NCI-H748 (cell line): ENCODE measurements around the gene FNDC1.
"Not testable (repeated sequence)": the region's sequence is repeated elsewhere in the genome, so short reads cannot be mapped to it uniquely, and the experiment has no call there.

Experiments used
- DNase-seq: peaks from one replicate; lab custom pipeline; 2025; ENCODE audit not compliant: unreplicated experiment; lab: John Stamatoyannopoulos, UW

FNDC1 gene

DNA sequence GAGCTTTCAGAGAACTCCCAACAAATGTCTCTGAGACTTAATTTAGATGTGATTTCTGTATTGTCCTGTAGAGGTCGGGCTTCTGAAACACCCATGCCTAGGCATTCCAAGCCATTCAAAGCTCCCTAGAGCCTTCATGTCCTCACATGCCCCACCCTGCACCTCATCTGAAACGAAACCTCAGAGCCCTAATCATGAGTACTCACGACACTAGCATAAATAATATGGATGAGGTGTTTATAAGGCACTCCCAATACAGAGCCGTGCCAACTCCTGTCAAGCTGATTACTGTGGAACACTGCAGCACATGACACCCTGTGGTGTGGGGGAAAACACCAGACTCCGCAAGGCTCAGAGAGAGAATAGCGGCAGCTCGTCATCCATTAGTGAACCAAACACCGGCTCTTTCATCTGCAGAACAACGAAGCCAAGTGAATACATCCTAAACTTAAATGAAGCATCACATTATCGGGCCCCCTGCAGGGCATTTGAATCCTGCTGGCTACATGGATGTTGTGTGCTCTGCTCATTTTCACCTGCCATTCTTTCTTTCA, 83.8 kb downstream of the FNDC1 start:
- peak; percentile 92 for DNase-seq

DNA sequence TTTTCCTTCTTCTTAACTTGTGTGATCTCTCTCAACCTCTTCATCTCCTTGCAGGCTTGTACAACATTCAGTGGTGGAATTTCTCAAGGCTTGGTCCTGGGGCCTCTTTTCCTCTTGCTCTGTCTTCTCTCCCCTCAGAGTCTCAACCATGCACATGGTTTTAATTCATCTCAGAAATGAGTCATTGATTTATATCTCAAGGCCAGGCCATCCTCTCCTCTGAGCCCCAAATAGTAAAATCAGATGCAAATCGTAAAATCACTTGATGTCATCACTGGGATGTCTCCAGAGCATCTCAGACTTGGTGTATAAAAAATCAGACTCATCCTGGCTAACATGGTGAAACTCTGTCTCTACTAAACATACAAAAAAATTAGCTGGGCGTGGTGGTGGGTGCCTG, 85.0 kb downstream of the FNDC1 start:
- no peak for DNase-seq

DNA sequence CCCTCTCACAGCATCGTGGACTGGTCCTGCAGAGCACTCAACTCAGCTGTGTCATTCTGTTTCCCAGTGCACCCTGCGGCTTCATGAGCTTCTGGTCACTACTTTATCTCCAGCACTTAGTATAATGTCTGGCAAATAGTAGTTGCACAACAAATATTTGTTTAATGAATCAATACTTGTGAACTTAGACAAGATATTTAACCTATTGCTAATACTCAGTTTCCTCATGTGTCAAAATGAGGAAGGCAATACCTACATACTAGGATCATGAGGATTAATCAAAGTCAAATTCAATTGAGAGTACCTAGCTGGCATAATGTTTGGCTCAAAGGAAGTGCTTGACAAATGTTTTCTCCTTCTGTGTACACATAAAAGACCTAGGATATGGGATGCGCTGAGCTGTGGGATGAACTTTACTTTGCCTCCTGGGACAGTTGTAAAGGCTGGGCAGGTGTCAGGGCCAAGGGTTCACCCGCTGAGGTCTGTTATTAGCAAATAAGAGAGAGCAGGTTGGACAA, 86.3 kb downstream of the FNDC1 start:
- DNase-seq, result no peak

DNA sequence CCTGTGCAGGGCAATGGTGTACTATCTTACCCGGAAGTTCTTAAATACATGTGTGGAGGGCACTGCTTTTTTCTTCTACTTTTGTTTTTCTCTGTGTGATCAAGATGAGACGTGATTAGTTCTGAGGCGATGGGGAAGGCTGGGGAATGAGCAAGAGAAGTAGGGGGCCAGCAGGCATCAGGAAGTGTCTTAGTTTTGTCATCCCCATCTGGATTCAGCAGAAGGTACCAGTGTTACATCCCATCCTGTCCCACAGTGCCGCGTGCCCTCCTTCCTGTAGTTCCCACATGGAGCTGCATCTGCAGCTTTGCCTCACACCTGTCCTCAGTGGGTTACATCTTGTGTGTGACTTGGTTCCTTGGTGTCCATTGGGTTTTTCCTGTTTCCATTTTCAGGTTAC, 86.9 kb downstream of the FNDC1 start:
- no peak for DNase-seq

DNA sequence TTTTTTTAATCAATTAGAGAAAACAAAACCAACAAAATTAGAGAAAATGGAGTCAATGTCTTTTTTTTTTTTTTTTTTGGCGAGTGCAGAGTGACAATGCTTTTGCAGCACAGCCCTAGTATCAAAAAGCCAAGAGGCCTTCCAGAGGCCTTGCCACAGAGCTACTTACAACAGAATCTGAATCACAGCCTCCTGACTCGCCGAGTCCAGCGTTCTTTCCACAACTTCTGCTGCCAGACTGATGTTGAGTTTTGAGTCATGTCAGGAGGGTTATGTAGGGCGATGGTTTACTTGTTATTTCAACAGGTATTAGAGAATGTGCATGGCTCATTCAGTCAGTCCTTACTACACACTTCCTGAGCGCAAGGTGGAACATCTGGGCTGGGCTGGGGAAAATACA, 88.6 kb downstream of the FNDC1 start:
- DNase-seq, result no peak

DNA sequence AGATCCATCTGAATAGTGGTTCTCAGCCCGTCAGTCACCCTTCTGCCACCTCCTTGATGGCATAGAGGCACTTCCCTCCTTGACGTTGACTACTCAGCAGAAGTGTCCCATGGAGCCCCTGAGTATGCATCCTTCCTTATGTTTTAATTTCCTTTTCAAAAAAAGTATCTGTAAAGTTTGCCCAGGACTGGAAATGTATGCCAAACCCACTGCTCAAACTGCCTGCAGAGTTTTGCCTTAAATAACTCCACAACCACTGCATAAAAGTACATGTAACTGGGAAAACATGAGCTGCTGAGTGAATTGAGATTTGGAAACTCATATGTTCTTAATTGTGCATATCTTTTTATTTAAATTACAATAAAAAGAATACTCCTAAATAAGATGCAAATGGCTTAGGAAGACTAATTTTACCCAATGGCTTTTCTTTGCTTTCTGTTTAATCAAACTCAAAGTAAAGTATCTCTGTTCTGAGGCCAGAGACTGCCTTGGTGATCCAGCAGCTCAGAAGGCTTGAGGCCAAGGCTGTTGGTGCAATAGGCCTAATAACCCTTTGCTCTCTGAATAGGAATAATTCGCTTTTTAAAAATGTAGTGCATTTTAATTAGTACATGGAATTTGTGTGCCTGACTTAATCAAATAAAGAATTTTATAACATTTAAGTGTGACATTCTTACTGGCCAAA, 90.4 kb downstream of the FNDC1 start:
- no peak for DNase-seq

DNA sequence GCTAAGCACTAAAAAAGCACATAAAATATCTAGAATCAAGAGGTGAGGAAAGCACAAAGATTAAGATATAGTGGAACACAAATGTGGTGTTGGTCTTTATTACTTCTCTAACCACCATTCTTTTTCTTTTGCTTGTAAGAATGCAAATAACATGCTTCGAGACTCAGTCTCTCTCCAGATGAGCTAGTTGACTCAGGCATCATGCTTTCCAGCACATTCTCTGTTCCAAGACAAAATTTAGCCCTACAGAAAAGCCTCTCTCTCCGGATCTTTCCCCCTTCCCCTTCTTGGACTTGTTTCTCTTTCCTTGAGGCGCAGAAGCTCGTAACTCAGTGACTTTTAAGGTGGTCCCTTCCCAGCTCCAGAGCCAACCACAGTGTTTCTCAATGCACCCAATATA, 91.0 kb downstream of the FNDC1 start:
- DNase-seq, result no peak

DNA sequence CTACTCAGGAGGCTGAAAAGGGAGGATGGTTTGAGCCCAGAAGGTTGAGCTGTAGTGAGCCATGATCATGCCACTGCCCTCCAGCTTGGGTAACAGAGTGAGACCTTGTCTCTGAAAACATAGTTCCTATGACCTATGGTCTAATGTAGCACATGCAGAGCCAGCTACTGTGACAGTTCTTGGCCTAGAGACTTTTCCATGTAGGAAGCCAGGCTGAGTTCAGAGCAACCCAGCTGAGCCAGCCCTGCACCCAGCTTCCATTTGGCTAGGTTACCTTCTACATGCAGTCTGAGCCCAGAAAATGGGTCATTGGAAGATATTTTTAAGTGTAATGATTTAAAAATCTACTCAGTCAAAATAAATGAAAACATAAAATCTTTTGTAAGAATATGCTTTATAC, 92.8 kb downstream of the FNDC1 start:
- no peak for DNase-seq

DNA sequence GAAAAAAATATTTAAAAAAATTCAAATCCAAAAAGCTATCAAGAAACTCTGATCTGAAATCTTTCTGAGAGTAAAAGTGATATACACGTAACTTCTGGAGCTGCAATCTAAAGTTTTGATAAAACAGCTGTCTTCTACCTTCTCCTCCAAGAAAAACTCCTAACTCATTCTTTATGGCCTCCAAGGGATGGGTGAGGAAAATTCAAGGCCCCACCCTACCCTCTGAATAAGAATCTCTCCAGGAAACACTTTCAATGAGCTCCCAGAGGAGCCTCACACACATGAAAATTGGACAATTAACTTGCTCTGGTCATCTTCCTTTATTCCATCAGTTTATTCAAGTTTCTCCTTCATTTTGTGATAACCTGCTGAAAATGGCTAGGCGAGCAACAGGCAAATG, 93.4 kb downstream of the FNDC1 start:
- no peak for DNase-seq

DNA sequence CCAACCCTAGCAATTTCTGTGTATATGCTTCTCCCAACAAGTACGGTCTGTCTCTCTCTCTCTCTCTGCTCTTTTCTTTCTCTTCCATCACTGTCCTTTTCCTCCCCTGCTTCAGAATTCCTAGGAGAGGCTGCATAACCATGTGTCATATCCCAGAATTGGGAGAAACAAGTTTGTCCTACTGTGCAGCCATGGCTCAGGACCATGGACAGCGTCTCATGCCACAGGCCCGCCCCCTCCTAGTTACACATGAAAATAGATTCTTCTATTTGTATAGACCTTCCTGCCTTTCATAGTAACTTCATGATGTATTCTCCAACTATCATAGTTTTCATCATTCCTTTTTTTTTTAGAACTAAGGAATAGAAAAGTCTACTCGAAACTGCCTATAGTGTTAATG, 98.0 kb downstream of the FNDC1 start:
- no peak for DNase-seq

DNA sequence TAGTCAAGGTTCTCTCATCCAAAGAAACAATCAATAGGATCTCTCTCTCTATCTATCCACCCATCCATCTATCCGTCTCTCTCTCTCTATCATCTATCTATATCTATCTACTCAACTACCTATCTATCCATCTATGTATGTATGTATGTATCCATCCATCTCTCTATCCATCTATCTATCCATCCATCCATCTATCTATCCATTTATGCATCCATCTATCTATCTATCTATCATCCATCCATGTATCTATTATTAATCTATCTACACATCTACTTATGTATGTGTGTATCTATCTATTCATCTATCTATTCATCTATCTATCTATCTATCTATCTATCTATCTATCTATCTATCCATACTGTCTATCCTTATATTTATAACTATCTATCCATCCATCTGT, 99.3 kb downstream of the FNDC1 start:
- DNase-seq, result no peak

DNA sequence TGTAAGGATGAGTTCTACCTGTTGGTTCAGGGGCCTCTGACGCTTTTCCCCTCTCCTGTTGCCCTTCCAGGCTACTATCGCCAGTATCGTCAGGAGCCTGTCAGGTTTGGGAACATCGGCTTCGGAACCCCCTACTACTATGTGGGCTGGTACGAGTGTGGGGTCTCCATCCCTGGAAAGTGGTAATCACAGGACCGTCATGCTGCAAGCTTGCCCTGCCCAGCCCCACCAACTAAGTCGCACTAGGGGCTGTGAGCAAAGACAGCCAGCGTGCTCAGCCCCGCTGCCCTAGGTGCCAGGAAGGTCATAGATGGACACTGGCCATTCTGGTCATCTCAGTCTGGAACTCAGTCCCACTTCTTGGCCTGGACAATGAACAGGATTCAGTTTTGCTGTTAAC, 102.1 kb downstream of the FNDC1 start:
- DNase-seq, result no peak

DNA sequence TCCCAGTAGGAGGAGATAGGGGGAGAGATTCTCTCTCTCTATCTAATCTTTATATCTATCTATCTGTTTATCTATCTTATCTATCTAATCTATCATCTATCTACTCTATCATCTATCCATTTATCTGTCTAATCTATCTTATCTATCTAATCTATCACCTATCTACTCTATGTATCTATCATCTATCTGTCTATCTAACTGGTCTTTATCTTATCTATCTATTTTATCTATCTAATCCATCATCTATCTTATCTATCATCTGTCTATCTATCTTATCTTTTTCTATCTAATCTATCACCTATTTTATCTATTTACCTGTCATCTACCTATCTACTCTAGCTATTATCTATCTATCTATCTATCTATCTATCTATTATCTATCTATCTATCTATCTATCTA, 109.4 kb downstream of the FNDC1 start:
- no peak for DNase-seq

DNA sequence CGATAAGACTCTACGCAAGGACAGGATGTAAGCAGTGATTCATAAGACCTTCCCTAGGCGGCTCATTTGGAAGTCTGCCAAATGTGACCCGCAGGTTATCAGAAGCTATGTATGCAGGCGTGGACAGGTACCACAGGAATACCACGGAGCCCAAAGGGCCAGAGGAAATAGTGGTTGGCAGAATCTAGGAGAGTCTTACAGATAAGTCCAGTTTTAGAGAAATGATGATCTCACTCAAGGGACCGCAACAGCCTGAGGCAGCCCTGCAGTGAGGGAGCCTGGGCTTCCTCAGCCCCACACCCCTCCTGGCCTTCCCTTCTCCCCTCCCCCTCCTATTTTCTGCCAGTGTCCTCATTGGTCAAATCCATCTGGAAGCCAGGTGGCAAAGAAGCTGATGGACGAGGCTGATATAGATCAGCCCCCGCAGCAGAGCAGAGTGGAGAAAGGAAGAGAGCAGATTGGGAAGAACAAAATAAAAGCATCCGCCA, 110.6 kb downstream of the FNDC1 start:
- peak; percentile 58 for DNase-seq

DNA sequence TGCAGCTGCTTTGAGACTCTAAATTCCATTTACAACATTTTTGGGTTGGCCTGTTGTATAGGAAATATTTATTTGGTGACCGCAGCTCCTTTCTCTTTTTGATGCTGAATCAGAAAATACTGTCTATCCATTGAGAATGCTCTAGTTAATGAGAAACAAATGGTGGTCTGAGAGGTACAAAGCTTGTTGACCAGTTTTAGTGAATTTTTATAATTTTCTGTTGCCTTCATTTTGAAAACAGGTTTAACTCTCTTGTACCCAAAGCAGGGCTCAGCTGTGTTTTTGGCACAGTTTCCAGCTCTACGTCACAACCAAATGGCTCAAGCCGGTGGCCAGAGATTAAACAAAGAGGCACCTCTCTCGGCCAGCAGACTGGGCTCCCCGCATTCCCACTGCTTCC, 113.2 kb downstream of the FNDC1 start:
- DNase-seq, result no peak

DNA sequence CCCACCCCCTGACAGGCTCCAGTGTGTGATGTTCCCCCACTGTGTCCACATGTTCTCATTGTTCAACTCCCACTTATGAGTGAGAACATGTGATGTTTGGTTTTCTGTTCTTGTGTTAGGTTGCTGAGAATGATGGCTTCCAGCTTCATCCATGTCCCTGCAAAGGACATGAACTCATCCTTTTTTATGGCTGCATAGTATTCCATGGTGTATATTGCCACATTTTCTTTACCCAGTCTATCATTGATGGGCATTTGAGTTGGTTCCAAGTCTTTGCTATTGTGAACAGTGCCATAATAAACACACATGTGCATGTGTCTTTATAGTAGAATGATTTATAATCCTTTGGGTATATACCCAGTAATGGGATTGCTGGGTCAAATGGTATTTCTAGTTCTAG, 115.5 kb downstream of the FNDC1 start:
- not testable (repeated sequence) for DNase-seq

DNA sequence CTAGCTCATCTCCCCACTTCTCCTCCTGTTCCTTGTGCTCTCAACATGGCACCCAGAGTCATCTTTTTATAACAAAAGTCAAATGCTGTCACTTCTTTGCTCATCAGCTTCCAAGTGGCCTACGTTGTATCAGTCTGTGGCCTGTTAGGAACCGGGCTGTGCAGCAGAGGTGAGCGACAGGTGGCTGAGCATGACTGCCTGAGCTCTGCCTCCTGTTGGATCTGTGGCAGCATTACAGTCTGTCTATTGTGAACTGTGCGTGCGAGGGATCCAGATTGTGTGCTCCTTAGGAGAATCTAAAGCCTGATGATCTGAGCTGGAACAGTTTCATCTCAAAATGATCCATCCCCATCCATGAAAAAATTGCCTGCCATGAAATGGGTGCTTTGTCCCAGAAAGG, 129.6 kb downstream of the FNDC1 start:
- DNase-seq, result no peak

DNA sequence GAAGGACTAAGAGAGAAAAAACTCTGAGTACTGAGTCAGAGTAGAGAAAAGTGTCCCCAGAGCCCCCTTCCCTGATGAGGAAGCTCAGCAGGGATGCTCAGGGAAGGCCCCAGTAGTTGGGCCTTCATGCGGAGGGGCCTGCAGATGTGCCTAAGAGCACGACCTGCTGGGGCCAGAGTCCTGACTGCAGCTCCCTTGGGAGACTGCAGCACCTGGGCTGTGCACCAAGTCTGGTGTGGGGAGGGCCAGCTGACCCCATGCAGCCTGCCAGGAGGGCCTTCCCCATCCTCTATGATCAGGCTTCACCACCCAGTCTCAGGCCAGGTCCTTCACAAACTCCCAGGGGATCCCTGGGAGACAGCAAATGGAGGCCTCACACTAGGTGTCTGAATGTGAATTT, 130.4 kb downstream of the FNDC1 start:
- DNase-seq, result no peak

DNA sequence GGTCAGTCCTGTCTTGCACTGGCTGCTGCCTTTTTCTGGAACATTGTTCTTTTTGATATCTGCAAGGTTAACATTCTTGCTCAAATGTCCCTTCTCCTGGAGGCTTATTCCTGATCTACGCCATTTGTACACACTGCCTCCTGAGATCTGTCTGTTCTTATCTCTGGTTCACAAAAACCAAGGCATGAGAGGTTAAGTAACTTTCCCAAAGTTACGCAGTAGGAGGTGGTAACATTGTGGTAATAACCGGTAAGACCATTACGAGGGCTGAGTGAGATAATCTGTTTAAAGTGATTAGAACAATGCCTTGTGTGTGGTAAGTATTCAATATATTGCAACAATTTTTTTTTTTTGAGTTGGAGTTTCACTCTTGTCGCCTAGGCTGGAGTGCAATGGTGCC, 132.1 kb downstream of the FNDC1 start:
- DNase-seq, result no peak

DNA sequence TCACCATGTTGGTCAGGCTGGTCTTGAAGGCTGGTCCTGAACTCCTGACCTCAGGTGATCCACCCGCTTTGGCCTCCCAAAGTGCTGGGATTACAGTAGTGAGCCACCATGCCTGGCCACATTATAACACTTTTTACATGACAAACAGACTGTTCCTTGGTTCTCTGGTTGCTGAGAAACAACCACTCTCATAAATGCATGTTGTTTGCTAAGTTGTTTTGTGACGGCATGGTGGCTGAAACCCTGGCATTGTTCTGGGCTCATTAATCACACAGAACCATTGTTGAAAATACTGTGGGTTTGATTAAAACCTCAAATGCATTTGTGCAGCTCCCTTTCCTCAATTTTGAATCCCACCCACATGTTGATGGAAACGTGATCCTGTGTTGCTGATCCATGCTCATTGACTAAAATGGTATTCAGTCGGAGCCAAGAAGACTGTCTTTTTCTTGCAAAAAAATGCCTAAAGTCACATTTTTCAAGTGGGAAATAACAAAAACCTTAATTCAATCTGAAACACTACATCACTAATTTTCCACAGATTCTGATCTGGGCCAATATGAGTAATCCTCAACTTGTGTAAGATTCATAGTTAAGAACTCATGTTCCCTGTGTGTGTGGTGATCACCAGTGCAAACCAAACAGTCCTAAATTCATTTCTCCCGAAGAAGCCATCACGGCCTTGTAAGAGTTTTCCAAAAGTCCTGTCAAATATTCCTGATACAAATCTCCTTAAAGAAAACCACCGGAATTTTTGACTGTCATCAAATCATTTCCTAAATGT, 132.8 kb downstream of the FNDC1 start:
- DNase-seq, result peak; percentile 7

DNA sequence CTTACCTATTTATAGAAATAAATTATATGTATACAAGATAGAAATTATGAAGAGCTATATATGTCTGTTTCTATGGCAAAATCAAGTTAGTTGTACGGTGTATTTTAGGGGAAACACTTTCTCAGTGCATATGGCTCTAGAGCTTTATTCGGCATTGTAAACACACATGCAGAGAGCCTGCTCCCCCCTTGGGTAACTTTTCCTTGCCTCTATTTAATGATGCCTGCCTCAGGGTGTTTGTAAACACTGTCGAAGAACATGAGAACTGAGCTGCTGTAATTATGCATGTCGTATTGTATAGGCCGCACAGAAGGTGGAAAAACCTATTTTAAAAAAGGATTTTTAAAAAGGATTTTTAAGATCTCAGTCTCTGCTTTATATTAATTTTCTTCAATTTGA, 133.4 kb downstream of the FNDC1 start:
- no peak for DNase-seq

DNA sequence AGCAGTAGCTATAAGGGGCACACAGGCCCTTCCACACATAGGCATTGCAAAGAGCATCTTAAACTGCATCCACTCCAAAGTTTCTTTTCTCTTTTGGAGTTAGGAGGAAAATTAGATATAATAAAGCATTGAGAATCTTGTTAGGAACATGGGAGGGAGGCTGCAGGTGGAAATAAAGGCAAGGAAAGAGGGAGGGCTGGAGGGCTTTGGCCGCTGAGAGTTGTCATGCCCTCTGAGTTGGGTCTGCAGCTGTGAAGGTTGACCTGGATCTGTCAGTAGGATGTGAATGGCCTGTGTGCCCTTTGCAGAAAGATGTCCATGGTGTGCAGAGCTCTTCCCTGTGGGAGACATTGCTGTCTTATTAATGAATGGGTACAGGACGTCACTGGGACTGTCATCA, 134.0 kb downstream of the FNDC1 start:
- DNase-seq, result no peak
